Progenitor cell of endocrine pancreas (in vitro differentiated cells): ENCODE measurements around the gene MED17. TPM values are rescaled to one million over a fixed set of nuclear protein-coding genes. Genes with fewer than 3 reads are reported as not detected.
"Not testable (repeated sequence)": the region's sequence is repeated elsewhere in the genome, so short reads cannot be mapped to it uniquely, and the experiment has no call there.

Experiments used
- DNase-seq: peaks from one replicate; pipeline ENCODE4 v3.0.0; 2021; ENCODE audit warnings: low spot score; ENCODE audit not compliant: unreplicated experiment
- H3K27ac Mint-ChIP-seq: 2 replicates; pipeline ENCODE4 v1.8.0; 2021; ENCODE audit warnings: mild to moderate bottlenecking, moderate library complexity, mixed read lengths
- H3K27me3 Mint-ChIP-seq: 2 replicates; pipeline ENCODE4 v1.8.0; 2021; ENCODE audit warnings: mixed read lengths
- H3K36me3 Mint-ChIP-seq: 2 replicates; pipeline ENCODE4 v1.8.0; 2022; ENCODE audit warnings: mixed read lengths; ENCODE audit not compliant: insufficient read depth
- H3K4me1 Mint-ChIP-seq: 2 replicates; pipeline ENCODE4 v1.8.0; 2021; ENCODE audit warnings: low read depth, mixed read lengths
- H3K4me3 Mint-ChIP-seq: 2 replicates; pipeline ENCODE4 v1.8.0; 2021; ENCODE audit warnings: low read depth, mild to moderate bottlenecking, moderate library complexity, mixed read lengths
- H3K9me3 Mint-ChIP-seq: 2 replicates; pipeline ENCODE4 v1.8.0; 2021; ENCODE audit warnings: low read depth, mixed read lengths
- total RNA-seq: library from RNA; stranded (reverse); gene quantifications from 2 replicates; pipeline ENCODE4 v1.2.1, GENCODE V29; 2021
- TF ChIP-seq, protein P1 (sequence below): fragments of 200-600 bp; sonication (generic); IDR thresholded peaks from one replicate; pipeline ENCODE4 v1.5.0; 2021; ENCODE audit warnings: antibody characterized with exemption, mild to moderate bottlenecking; ENCODE audit not compliant: unreplicated experiment

MED17 gene
- total RNA-seq, 1 donor from 2014 or later: 55.7 TPM

DNA sequence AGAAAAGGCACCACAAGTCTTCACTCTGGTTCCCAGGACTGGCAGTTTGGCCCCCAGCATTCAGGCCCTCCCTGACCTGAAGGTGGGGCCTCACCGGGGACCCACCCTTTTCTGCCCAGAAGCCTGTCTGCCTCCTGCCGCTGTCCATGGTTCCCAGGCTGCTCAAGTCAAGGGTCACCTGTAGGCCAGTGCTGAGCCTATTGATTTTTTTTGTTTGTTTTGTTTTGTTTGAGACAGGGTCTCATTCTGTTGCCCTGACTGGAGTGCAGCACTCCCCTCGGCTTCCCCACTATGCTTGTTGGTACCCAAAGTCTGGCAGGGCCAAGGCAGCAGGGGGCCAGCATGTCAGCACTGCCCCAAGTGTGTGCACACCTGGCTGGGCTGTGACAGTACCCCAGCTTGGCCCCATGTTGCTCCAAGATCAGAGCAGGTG lies 11.0 kb upstream of the MED17 start:
- no peaks in the 10 kb centered on the region for H3K36me3 Mint-ChIP-seq
- DNase-seq: peak; percentile 74
- H3K4me1 Mint-ChIP-seq: peaks cover 29% of the 10 kb centered on the region

DNA sequence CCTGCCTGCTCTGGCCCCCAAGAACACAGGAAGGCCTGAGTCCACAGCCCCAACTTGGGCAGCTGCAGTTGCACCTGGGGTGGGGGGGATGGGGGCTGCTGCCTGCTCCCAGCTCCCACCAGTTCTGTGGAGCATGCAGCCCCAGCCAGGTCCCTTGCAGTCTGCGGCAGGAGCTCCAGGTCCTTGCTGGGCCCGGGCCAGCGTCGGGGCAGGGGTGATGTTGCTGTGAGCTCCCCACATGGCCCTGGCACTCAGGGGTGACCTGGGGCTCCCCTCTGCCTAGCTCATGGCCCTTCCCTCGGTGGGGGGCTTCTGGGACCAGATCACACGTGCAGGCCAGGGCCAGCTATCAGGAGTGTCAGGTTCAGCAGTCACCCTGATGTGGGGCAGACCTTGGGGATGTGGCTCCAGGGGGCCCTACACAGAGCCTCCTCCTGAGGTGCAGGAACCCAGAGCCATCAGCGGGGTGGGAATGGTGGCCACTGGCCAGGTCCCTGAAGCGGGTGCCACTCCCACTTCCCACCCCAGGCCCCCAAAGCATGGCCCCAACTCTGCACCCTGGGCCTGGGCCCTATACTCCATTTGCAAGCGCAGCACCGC lies 10.4 kb upstream of the MED17 start:
- H3K4me3 Mint-ChIP-seq: no peak overlapping the region
- no peak overlapping the region for H3K27ac Mint-ChIP-seq
- TF ChIP-seq, protein P1, sequence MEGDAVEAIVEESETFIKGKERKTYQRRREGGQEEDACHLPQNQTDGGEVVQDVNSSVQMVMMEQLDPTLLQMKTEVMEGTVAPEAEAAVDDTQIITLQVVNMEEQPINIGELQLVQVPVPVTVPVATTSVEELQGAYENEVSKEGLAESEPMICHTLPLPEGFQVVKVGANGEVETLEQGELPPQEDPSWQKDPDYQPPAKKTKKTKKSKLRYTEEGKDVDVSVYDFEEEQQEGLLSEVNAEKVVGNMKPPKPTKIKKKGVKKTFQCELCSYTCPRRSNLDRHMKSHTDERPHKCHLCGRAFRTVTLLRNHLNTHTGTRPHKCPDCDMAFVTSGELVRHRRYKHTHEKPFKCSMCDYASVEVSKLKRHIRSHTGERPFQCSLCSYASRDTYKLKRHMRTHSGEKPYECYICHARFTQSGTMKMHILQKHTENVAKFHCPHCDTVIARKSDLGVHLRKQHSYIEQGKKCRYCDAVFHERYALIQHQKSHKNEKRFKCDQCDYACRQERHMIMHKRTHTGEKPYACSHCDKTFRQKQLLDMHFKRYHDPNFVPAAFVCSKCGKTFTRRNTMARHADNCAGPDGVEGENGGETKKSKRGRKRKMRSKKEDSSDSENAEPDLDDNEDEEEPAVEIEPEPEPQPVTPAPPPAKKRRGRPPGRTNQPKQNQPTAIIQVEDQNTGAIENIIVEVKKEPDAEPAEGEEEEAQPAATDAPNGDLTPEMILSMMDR: no peak
- no peaks in the 10 kb centered on the region for H3K27me3 Mint-ChIP-seq
- no peak for DNase-seq
- H3K36me3 Mint-ChIP-seq: no peaks in the 10 kb centered on the region
- no peaks in the 10 kb centered on the region for H3K9me3 Mint-ChIP-seq
- H3K4me1 Mint-ChIP-seq: peaks cover 24% of the 10 kb centered on the region

More for the DNA sequence above, 11.0 kb upstream of the MED17 start:
- Mint-ChIP-seq H3K4me3 (peak overlapping the region; percentile 19), H3K27me3 (no peaks in the 10 kb centered on the region), H3K9me3 (no peaks in the 10 kb centered on the region), H3K27ac (peak overlapping the region; percentile 92)
- TF ChIP-seq, protein P1: no peak

DNA sequence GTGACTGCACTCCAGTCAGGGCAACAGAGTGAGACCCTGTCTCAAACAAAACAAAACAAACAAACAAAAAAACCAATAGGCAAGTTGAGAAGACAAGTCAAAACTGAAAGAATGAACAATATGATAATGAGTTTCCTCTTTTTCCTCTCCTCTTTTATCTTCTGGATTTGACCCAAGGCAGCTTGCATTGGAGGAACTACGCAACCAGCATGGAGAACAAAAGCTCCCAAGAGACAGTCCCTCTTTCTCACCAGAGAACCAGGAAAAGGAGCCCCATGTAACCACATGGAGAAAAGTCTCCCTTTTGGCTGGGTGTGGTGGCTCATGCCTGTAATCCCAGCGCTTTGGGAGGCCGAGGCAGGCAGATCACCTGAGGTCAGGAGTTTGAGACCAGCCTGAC lies 9.5 kb upstream of the MED17 start:
- not testable (repeated sequence) for H3K27ac Mint-ChIP-seq, H3K36me3 Mint-ChIP-seq, H3K27me3 Mint-ChIP-seq, DNase-seq, H3K4me3 Mint-ChIP-seq, H3K9me3 Mint-ChIP-seq
- peaks cover 21% of the 10 kb centered on the region for H3K4me1 Mint-ChIP-seq

DNA sequence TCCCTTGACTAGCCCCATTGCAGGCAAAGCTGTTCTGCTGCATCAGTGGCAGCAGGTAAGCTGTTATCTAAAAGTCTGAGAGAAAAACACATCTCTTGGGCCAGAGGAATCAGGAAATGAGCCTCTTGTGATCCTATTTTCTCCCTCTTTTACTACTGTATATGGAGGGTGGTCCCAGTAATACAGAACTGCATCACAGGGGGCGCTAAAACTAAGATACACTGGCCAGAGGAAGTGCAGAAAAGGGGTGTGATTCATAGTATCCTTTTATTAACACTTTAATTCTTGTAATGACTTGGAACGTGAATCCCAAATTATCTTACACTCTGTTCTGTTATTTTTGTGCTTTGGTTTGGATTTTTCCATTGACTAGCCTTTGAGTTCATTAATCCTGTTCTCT lies 8.8 kb upstream of the MED17 start:
- TF ChIP-seq, protein P1: peak; percentile 46
- no peak for DNase-seq
- Mint-ChIP-seq H3K27me3 (no peaks in the 10 kb centered on the region), H3K4me3 (no peak overlapping the region), H3K4me1 (peaks cover 16% of the 10 kb centered on the region), H3K9me3 (no peaks in the 10 kb centered on the region), H3K36me3 (peaks cover 2% of the 10 kb centered on the region), H3K27ac (no peak overlapping the region)

DNA sequence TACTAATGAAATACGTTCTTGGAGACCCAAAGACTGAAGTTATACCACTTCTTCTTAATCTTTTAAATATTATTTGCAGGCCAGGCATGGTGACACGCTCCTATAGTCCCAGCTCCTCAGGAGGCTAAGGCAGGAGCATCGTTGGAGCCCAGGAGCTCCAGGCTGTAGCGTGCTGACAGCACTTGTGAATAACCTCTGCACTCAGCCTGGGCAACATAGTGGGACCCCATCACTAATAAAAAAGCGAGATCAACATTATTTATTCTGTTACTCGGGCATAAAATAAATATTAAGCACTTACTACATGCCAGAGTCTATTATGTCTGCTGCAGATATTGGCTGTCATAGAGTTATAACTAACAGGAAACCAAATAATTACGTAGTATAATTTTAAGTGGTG lies 720 bp upstream of the MED17 start:
- TF ChIP-seq, protein P1: no peak
- DNase-seq: no peak
- peaks cover 7% of the 10 kb centered on the region for H3K36me3 Mint-ChIP-seq
- no peaks in the 10 kb centered on the region for H3K9me3 Mint-ChIP-seq
- H3K27ac Mint-ChIP-seq: no peak overlapping the region
- peaks cover 31% of the 10 kb centered on the region for H3K4me1 Mint-ChIP-seq
- H3K27me3 Mint-ChIP-seq: no peaks in the 10 kb centered on the region
- peak overlapping the region; percentile 99 for H3K4me3 Mint-ChIP-seq

DNA sequence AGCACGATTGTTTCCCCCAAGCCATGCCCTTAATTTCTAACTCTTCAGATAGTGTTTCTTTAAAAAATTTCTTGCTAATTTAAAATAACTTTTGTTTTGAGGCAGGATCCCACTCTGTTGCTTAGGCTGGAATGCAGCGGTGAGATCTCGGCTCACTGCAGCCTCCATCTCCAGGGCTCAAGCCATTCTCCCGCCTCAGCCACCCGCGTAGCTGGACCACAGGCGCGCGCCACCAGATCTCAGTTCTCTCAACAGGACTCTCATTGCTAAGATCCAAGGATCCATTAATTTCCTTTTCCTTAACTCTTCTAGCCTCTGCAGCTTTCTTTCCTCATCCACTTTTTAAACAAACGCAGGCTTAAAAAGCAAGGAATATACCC lies 327 bp upstream of the MED17 start:
- H3K9me3 Mint-ChIP-seq: no peaks in the 10 kb centered on the region

More for the DNA sequence above, 327 bp upstream of the MED17 start:
- DNase-seq: no peak
- Mint-ChIP-seq H3K4me3 (peak overlapping the region; percentile 99), H3K36me3 (peaks cover 7% of the 10 kb centered on the region), H3K27ac (peak overlapping the region; percentile 99), H3K4me1 (peaks cover 31% of the 10 kb centered on the region), H3K27me3 (no peaks in the 10 kb centered on the region)
- TF ChIP-seq, protein P1: no peak
